Activated CD4-positive, alpha-beta T cell treated with anti-CD3 and anti-CD28 coated beads, Interleukin-2, amount 10 ng/mL, durations not matched to agents 24 days and 14 days (primary cell): ENCODE data around the gene MSANTD2. TPM values are rescaled to one million over a fixed set of nuclear protein-coding genes. Genes with fewer than 3 reads are reported as not detected.

Experiments used
- DNase-seq: peaks from one replicate; pipeline ENCODE4 v3.0.0; 2022
- H3K27ac Mint-ChIP-seq: one replicate; pipeline ENCODE4 v1.8.0; 2022; ENCODE audit warnings: mild to moderate bottlenecking, mixed read lengths
- H3K27me3 Mint-ChIP-seq: one replicate; pipeline ENCODE4 v1.8.0; 2022; ENCODE audit warnings: mixed read lengths
- H3K36me3 Mint-ChIP-seq: one replicate; pipeline ENCODE4 v1.8.0; 2022; ENCODE audit warnings: low read depth, mild to moderate bottlenecking, mixed read lengths
- H3K4me1 Mint-ChIP-seq: one replicate; pipeline ENCODE4 v1.8.0; 2021; ENCODE audit warnings: mixed read lengths
- H3K4me3 Mint-ChIP-seq: one replicate; pipeline ENCODE4 v1.8.0; 2022; ENCODE audit warnings: mild to moderate bottlenecking, moderate library complexity, mixed read lengths
- H3K9me3 Mint-ChIP-seq: one replicate; pipeline ENCODE4 v1.8.0; 2021; ENCODE audit warnings: mixed read lengths
- intact Hi-C: fragments of 100-400 bp; cut with micrococcal nuclease; formaldehyde crosslinking; loops from one replicate; pipeline ENCODE4 v1.15.1; 2023
- total RNA-seq: library from RNA; stranded (reverse); gene quantifications from 2 replicates; pipeline ENCODE4 v1.2.3, GENCODE V29; 2022

The MSANTD2 gene
- total RNA-seq, 1 donor from 2014 or later, result 10.6 TPM

DNA sequence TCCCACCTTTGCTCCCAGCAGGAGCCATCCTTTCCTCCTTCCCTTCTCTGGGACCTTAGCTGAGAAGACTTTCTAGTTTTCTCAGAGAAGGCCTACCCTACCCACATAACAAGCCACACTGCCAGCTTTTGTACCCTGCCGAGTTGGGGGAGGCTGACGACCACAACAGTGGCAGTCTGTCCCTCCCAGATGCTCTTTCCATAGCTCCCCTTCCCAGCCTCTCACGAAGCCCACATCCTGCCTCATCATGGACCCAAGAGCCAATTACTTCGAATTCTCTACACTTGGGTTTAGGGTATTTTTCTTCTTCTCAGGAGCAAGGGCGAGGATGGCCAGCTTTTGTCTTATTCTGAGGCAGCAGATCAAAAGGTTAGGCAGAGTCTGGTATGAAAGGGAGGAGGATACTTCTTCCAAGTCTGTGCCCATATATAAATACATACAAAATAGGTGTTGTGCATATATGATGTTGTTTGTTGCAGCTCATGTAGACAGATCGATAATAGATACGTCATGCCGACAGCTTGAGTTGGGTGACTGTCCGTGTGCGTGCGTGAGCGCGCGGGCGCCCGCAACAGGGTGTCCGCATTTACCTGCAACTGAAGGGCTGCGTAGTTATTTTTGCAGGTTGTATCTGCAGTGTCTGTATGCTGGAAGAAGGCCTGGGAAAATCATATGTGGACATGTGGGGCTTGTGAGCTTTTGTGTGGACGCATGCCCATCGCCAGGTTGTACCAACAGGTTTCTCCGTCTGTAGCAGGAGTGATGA lies 61.3 kb downstream of the MSANTD2 start:
- Mint-ChIP-seq H3K27me3 (peaks cover 52% of the 10 kb centered on the region), H3K9me3 (no peaks in the 10 kb centered on the region), H3K36me3 (no peaks in the 10 kb centered on the region), H3K4me3 (peak overlapping the region; percentile 79), H3K27ac (peak overlapping the region; percentile 31), H3K4me1 (peaks cover 9% of the 10 kb centered on the region)
- intact Hi-C loops, result loop anchor here (1.0 kb wide), 2 partner anchors 8 to 66 kb away; partner anchors contain the start of genes SIAE and SPA17
- no peak for DNase-seq

DNA sequence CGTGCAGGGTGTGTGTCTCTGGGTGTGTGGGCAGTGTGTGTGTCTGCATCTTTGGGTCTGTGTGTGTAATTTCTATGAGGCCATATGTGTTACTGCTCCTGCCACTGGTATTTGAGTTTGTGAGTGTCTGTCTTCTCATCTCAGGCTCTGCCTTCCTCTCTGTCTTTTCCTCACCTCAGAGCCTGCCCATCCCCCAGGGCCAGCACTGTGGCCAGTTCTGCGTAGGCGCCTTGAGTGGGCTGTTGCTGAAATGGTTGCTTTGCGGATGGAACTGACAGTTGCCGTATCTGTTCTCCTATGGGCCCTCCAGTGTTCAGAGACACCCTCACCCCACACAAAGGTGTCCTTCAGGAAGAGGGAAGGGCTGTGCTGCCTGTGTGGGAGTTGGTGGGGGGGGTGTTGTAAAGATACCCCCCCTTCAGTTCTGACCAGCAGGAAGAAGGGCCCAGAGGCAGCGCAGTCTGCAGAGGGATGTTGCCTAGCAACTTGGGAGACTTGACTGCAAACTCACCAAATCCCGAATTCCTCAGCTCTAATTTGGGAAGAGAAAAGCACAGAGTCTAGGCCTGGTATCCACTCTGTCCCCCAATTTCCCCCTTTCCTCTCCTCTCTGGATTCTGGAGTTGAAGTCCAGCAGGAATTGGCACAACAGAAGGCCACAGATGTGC lies 62.4 kb downstream of the MSANTD2 start:
- Mint-ChIP-seq H3K27me3 (peaks cover 48% of the 10 kb centered on the region), H3K4me3 (no peak overlapping the region), H3K4me1 (peaks cover 9% of the 10 kb centered on the region), H3K9me3 (no peaks in the 10 kb centered on the region), H3K27ac (no peak overlapping the region), H3K36me3 (no peaks in the 10 kb centered on the region)
- intact Hi-C loops, result no loop called here
- no peak for DNase-seq

DNA sequence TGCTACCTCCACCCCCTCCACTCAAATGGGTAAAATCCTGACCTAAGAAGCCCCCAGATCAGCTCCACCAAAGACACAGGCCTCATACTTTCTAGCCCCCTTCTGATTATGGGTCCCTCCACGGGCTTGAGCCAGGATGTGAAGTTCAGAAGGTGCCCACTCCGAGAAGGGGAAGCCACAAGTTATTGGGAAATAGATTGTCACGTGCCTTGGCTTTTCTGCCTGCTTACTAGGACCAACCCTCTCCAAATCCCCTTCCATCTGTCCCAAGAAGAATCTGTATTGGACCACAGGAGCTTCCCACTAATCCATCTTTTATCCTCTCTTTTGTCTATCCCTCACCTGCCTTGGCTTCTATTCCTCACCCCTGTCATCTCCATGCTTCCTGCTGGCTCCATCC lies 63.5 kb downstream of the MSANTD2 start:
- Mint-ChIP-seq H3K27ac (no peak overlapping the region), H3K9me3 (no peaks in the 10 kb centered on the region)
- intact Hi-C loops, result no loop called here

DNA sequence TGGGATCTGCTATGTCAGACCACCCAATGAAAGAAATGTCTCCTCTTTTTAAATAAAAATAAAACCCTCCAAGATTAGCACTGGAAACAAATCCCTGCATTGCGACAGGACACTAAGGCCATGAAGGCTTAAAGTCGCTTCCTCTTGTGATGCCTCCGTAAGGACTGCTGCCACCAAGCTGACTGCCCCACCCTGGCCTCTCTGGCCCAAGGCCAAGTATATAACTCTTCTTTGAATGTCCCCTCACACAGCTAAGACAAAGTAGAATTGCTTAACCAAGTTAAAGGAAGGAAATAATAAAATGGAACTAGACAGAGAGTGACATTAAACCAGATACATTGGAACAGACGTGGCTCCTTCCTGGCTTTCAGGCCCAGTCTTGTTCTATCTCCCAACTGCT lies 68.0 kb downstream of the MSANTD2 start:
- intact Hi-C loops, result no loop called here
- Mint-ChIP-seq H3K27ac (no peak overlapping the region), H3K36me3 (no peaks in the 10 kb centered on the region), H3K4me1 (peaks cover 4% of the 10 kb centered on the region), H3K27me3 (peaks cover 25% of the 10 kb centered on the region), H3K4me3 (no peak overlapping the region), H3K9me3 (no peaks in the 10 kb centered on the region)
- no peak for DNase-seq

More for the DNA sequence above, 63.5 kb downstream of the MSANTD2 start:
- no peaks in the 10 kb centered on the region for H3K36me3 Mint-ChIP-seq
- peaks cover 43% of the 10 kb centered on the region for H3K27me3 Mint-ChIP-seq
- H3K4me3 Mint-ChIP-seq, result no peak overlapping the region
- no peak for DNase-seq
- peaks cover 9% of the 10 kb centered on the region for H3K4me1 Mint-ChIP-seq

DNA sequence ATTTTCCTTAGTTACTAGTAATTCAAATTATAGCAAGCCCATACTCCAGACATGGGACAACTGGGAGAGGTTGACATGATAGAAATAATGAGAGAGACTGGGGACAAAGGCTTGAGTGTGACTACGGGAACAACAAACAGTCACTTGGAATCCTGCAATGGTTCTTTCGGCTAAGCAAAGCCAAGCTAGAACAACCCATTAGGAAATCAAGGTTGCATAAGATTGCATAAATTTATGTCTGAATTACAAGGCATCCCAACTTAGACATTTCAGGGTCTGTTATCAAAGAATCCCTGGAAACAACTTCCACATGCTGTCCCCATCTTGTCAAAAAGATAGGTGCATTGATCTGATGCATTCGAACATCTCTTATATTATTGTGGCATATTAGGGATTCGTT lies 70.6 kb downstream of the MSANTD2 start:
- intact Hi-C loops, result no loop called here
- Mint-ChIP-seq H3K9me3 (no peaks in the 10 kb centered on the region), H3K4me3 (no peak overlapping the region), H3K4me1 (peaks cover 4% of the 10 kb centered on the region), H3K36me3 (no peaks in the 10 kb centered on the region), H3K27me3 (peaks cover 16% of the 10 kb centered on the region), H3K27ac (no peak overlapping the region)
- no peak for DNase-seq

DNA sequence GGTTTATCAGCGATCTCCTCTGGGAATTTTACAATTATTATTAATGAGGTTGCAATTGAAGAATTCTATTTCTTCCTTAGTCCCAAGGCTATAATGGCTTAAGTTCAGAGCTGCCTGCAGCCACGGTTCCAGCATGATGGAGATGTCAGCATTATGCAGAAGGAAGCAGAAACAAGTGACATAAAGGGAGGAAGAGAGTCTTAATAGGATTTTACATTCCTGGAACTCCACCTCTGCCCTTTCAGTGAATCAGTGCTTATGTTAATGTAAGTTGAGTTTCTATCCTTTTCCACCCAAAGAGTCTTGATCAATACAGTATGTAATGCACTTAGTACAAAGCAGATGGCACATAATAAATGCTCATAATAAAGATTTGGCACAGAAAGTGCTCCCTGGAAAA lies 72.1 kb downstream of the MSANTD2 start:
- intact Hi-C loops, result no loop called here
- no peaks in the 10 kb centered on the region for H3K36me3 Mint-ChIP-seq
- H3K4me3 Mint-ChIP-seq, result no peak overlapping the region
- H3K4me1 Mint-ChIP-seq, result peaks cover 4% of the 10 kb centered on the region
- DNase-seq, result no peak
- peaks cover 31% of the 10 kb centered on the region for H3K27me3 Mint-ChIP-seq
- H3K27ac Mint-ChIP-seq, result no peak overlapping the region
- no peaks in the 10 kb centered on the region for H3K9me3 Mint-ChIP-seq

DNA sequence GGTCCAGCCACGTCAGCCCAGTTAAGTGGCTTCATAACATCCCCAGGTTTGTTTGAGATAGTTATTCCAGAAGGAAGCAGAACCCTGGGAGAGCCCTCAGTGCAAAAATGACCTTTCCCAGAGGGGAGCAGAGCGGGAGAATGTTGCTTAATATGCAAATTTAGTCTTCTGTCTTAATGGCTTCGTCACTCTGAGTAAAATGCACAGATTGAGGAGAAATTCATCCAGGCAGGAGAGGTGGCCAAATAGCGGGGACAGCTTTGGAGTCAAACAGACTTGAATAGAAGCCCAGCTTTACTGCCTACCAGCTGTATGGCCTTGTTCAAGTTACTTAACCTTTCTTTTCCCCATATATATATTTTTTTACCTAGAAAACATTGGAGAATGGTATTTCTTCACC lies 72.7 kb downstream of the MSANTD2 start:
- no peaks in the 10 kb centered on the region for H3K9me3 Mint-ChIP-seq
- no peaks in the 10 kb centered on the region for H3K36me3 Mint-ChIP-seq
- peaks cover 37% of the 10 kb centered on the region for H3K27me3 Mint-ChIP-seq
- H3K4me3 Mint-ChIP-seq, result no peak overlapping the region
- intact Hi-C loops, result no loop called here
- no peak for DNase-seq
- H3K27ac Mint-ChIP-seq, result no peak overlapping the region
- H3K4me1 Mint-ChIP-seq, result peaks cover 4% of the 10 kb centered on the region

DNA sequence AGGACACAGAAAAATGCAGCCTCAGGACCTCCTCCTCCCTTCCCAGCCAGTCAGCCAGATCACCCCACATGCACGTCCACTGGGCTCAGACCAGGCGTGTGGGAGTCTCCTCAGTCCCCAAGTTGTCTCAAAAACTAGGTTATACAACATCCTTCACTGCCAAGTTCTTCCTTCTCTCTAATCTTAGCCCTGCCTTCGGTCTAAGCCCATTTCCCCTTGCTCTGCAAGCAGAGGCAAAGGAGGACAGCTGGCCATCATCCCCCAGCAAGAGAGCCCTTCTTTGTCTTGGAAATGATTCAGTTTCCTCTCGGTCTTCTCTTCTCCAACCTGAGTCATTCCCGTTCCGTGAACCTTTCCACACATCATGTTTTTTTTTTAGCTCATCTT lies 74.5 kb downstream of the MSANTD2 start:
- Mint-ChIP-seq H3K27ac (no peak overlapping the region), H3K4me3 (no peak overlapping the region), H3K9me3 (no peaks in the 10 kb centered on the region), H3K4me1 (no peaks in the 10 kb centered on the region), H3K27me3 (peaks cover 43% of the 10 kb centered on the region), H3K36me3 (no peaks in the 10 kb centered on the region)
- intact Hi-C loops, result no loop called here
- DNase-seq, result no peak

DNA sequence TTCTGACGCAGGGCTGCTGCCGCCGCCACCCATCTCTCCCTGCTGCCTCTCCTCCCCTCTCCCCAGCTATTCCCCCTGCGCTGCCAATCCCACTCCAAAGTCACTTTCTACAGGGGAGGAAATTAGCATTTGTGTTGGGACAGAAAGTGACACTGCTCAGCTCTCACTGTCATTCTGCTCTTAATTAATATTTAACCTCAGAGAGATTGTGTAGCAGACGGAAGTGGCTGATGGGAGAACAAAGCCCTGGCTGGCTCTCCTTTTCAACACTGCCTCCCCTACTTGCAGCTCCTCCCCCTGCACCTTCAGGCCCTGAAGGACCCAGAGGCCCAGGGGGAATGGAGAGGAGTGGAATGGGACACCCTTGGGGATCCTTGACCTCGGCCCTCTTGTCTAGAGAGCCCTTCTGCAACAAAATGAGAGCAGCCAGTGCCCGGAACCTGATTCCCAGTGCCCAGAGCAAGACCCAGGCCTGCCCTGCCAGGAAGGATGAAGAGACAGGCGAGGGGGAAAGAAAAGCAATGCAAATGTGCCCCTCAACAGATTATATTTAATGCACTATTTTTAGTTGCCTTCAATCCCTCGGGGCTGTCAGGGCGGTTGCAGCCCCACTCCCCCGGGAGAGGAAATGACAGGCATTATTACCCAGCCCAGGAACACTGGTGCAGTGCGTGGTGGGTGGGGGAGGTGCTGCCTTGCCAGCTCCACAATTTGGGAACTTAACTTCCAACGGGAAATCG lies 75.1 kb downstream of the MSANTD2 start:
- no peak overlapping the region for H3K27ac Mint-ChIP-seq
- peaks cover 48% of the 10 kb centered on the region for H3K27me3 Mint-ChIP-seq
- H3K9me3 Mint-ChIP-seq, result no peaks in the 10 kb centered on the region
- H3K4me3 Mint-ChIP-seq, result no peak overlapping the region
- intact Hi-C loops, result no loop called here
- H3K36me3 Mint-ChIP-seq, result no peaks in the 10 kb centered on the region
- no peaks in the 10 kb centered on the region for H3K4me1 Mint-ChIP-seq
- DNase-seq, result no peak

DNA sequence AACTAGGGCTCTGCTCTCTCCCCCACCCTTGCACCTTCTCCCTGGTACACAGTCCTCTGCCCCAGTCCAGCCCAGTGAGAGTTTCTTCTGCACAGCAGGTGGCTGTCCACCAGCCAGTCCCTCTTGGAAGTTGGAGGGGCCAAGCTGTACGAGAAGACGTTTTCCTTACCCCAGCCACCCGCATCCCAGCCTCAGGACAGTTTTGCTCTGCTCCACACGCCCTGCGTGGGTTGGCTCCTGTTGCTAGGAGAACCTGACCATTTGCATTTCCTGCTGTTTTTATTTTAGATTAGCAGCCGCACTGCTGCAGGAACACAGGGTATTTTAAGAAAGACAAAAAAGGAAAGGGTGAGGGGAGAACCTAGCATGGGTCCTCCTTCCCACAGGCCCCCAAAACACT lies 78.0 kb downstream of the MSANTD2 start:
- intact Hi-C loops, result no loop called here

DNA sequence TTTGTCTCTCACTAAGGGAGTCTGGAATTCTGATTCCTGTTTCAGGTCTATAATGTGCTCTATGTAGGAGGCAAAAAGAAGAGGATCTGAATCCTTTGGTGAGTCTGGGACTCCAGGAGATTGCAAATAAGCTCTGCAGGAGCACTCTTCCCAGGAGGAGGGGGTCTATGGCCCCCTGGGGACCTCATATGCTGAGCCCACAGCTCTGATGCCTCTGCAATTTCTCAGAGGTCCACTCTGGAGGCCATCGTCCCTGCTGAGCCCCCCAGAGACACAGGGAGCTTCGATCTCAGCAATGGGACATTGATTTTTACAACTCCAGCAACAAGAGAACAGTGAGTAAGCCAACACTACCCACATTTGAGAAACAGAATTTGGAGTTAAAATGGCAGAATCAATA lies 80.7 kb downstream of the MSANTD2 start:
- Mint-ChIP-seq H3K27me3 (peaks cover 77% of the 10 kb centered on the region), H3K36me3 (no peaks in the 10 kb centered on the region), H3K4me3 (no peak overlapping the region), H3K27ac (no peak overlapping the region), H3K4me1 (peaks cover 5% of the 10 kb centered on the region), H3K9me3 (no peaks in the 10 kb centered on the region)
- intact Hi-C loops, result no loop called here
- peak; percentile 44 for DNase-seq

More for the DNA sequence above, 78.0 kb downstream of the MSANTD2 start:
- no peak for DNase-seq
- no peaks in the 10 kb centered on the region for H3K9me3 Mint-ChIP-seq
- no peaks in the 10 kb centered on the region for H3K36me3 Mint-ChIP-seq
- H3K4me3 Mint-ChIP-seq, result no peak overlapping the region
- peaks cover 70% of the 10 kb centered on the region for H3K27me3 Mint-ChIP-seq
- peaks cover 5% of the 10 kb centered on the region for H3K4me1 Mint-ChIP-seq
- no peak overlapping the region for H3K27ac Mint-ChIP-seq

DNA sequence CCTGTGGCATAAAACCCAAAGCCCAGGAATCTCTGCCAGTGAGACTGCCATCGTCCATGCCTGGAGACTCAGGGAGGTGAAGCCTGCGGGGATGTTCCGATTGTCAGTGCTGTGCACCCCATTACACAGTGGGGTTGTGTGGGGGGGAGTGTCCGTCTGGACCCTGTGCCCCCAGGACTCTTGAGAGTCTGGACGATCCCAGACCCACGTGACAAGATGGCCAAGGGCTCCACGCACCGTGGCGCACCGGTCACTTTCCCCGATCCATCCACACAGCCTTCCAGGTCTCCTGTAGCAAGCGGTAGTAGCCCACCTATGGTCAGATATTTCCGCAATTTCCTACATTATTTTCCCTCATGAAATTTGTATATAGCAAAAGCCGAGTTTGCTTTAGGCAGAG lies 81.4 kb downstream of the MSANTD2 start:
- H3K4me3 Mint-ChIP-seq, result no peak overlapping the region
- no peaks in the 10 kb centered on the region for H3K36me3 Mint-ChIP-seq
- intact Hi-C loops, result no loop called here
- peaks cover 5% of the 10 kb centered on the region for H3K4me1 Mint-ChIP-seq
- peaks cover 73% of the 10 kb centered on the region for H3K27me3 Mint-ChIP-seq
- no peaks in the 10 kb centered on the region for H3K9me3 Mint-ChIP-seq
- DNase-seq, result no peak
- no peak overlapping the region for H3K27ac Mint-ChIP-seq

DNA sequence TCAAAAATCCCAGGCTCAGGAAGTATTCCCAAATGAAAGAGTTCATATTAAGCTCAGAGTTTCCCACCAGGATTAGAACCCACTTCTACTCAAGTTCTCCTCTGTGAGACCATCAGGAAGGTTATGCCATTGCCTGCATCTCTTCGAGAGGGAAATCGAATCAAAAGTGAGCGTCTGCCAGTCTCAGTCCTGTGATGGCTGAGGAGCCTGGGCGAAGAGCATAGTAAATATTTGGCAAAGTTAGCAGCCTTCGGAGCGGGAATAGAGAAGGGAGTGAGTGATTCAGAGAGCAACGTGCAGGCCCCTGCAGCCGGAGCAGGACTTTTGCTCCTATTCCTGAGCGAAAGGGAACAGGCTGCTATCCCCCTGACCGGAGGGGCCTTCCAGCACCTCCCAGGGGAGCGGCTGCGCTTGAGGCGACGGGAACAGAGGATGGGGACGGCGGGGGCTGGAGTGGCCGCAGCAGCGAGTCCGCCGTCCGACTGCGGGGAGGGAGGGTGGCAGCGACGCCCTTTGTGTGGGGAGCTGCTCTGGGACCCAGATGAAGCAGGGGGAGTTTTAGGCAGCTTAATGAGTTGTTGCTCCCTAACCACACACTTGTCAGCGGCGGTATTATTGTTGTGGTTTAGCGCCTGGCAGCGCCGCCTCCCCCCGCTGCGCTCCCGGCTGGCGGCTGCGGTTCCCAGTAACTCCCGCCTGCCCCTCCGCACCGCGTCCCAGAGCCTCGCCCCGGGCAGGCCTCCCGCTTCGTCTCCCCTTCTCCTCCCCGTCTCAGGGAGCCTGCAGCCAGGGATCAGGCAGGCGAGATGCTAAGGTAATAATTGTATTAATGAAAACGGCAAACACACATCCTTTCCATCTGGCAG lies 82.2 kb downstream of the MSANTD2 start:
- no peaks in the 10 kb centered on the region for H3K36me3 Mint-ChIP-seq
- no peak overlapping the region for H3K27ac Mint-ChIP-seq
- peak; percentile 60 for DNase-seq
- peaks cover 68% of the 10 kb centered on the region for H3K27me3 Mint-ChIP-seq
- peak overlapping the region; percentile 42 for H3K4me3 Mint-ChIP-seq
- no peaks in the 10 kb centered on the region for H3K9me3 Mint-ChIP-seq
- intact Hi-C loops, result no loop called here
- peaks cover 5% of the 10 kb centered on the region for H3K4me1 Mint-ChIP-seq
